Esophagus muscularis mucosa (tissue), 3 donors: Measurements from ENCODE around the gene AVEN.

ENCODE experiments used
- POLR2A ChIP-seq: fragments of 450-650 bp; IDR thresholded peaks from one replicate; pipeline ENCODE4 v1.6.1; 2017; ENCODE audit warnings: antibody characterized with exemption, moderate library complexity, mild to moderate bottlenecking, low read depth
- POLR2AphosphoS5 ChIP-seq, 2 donors: sonication (generic); formaldehyde crosslinking; IDR thresholded peaks; one replicate each; pipeline ENCODE4 v1.6.1; 2017; ENCODE audit warnings: antibody characterized with exemption in 2 of 2
- TF ChIP-seq, protein P1 (sequence below), 3 experiments: fragments of 200-600 bp in 2 of 3; fragments of 450-650 bp in 1 of 3; sonication (generic) in 2 of 3; IDR thresholded peaks; one replicate each; pipeline ENCODE4 v1.5.1; 2017 to 2019; ENCODE audit warnings: antibody characterized with exemption in 3 of 3, mild to moderate bottlenecking in 2 of 3, moderate library complexity in 1 of 3

DNA sequence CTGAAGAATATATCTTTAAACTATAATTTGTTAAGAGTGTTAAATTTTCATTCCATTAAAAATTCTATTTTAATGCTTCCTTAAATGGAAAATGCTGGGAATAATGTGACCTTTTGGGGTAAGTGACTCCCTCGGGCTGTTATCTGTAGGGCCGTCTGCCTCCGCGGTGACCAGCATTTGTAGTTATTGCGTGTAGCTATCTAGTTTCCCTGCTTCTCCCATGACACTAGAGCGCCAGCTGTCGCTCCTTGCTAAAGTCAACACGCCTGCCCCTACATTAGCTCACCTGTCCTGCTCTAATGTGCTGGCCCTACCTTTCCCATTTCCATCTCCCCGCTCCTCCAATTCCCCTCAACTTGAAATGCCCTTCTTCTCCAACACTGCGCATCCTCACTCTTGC, 83.1 kb downstream of the AVEN start:
- TF ChIP-seq POLR2A (no peak), POLR2AphosphoS5 (IDR thresholded peaks at IDR 0.05) (no peak)
- TF ChIP-seq, protein P1, sequence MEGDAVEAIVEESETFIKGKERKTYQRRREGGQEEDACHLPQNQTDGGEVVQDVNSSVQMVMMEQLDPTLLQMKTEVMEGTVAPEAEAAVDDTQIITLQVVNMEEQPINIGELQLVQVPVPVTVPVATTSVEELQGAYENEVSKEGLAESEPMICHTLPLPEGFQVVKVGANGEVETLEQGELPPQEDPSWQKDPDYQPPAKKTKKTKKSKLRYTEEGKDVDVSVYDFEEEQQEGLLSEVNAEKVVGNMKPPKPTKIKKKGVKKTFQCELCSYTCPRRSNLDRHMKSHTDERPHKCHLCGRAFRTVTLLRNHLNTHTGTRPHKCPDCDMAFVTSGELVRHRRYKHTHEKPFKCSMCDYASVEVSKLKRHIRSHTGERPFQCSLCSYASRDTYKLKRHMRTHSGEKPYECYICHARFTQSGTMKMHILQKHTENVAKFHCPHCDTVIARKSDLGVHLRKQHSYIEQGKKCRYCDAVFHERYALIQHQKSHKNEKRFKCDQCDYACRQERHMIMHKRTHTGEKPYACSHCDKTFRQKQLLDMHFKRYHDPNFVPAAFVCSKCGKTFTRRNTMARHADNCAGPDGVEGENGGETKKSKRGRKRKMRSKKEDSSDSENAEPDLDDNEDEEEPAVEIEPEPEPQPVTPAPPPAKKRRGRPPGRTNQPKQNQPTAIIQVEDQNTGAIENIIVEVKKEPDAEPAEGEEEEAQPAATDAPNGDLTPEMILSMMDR (IDR thresholded peaks at IDR 0.05): no peak
